Measurements from ENCODE around the gene TRMT61A. TPM values are rescaled to one million over a fixed set of nuclear protein-coding genes. Genes with fewer than 3 reads are reported as not detected.

TRMT61A gene
- total and polyA plus RNA-seq, 2 of the 13 experiments (the other 11 are each of a cell fraction or from before 2014, with no cell fraction given): 6.5 to 13.6 TPM

GRCh38 chr14:103546652-103547454 lies 17.9 kb downstream of the TRMT61A start (continued):
- TF ChIP-seq ZNF687 (CRISPR knock-in tag; IDR thresholded peaks at IDR 0.05): peak; percentile 74
- TF ChIP-seq ZNF850 (CRISPR knock-in tag; conservative IDR thresholded peaks at IDR 0.05): no peak
- TF ChIP-seq ZNF550 (CRISPR knock-in tag; IDR thresholded peaks at IDR 0.05; ENCODE audit: borderline replicate concordance): no peak
- TF ChIP-seq RFXAP (CRISPR knock-in tag; IDR thresholded peaks at IDR 0.05; ENCODE audit: borderline replicate concordance): peak; percentile 55; the same call in 1 of the 2 replicates
- no peak for TF ChIP-seq HCFC1 (IDR thresholded peaks at IDR 0.05; ENCODE audit: low read depth, low read length)
- TF ChIP-seq, protein P1, sequence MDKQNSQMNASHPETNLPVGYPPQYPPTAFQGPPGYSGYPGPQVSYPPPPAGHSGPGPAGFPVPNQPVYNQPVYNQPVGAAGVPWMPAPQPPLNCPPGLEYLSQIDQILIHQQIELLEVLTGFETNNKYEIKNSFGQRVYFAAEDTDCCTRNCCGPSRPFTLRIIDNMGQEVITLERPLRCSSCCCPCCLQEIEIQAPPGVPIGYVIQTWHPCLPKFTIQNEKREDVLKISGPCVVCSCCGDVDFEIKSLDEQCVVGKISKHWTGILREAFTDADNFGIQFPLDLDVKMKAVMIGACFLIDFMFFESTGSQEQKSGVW (CRISPR knock-in tag; IDR thresholded peaks at IDR 0.05; ENCODE audit: borderline replicate concordance): no peak
- no peak for TF ChIP-seq ZBTB46 (CRISPR knock-in tag; IDR thresholded peaks at IDR 0.05; ENCODE audit: borderline replicate concordance)
- TF ChIP-seq ZNF576 (CRISPR knock-in tag; IDR thresholded peaks at IDR 0.05): no peak
- TF ChIP-seq ZFP36 (IDR thresholded peaks at IDR 0.05; ENCODE audit: borderline replicate concordance, low read depth, low read length, partially characterized antibody): no peak
- no peak; the same call in 1 of the 2 replicates for TF ChIP-seq EED (CRISPR knock-in tag; IDR thresholded peaks at IDR 0.05)
- TF ChIP-seq MXI1 (IDR thresholded peaks at IDR 0.05; ENCODE audit: borderline replicate concordance, low read depth, low read length): peak; percentile 32; the same call in 1 of the 3 replicates
- peak; percentile 77; the same call in 1 of the 2 replicates for TF ChIP-seq ZNF572 (CRISPR knock-in tag; IDR thresholded peaks at IDR 0.05)
- no peak for TF ChIP-seq SNAI1 (CRISPR knock-in tag; IDR thresholded peaks at IDR 0.05; ENCODE audit: borderline replicate concordance)
- TF ChIP-seq GMEB2 (CRISPR knock-in tag; IDR thresholded peaks at IDR 0.05; ENCODE audit: low read depth): no peak
- 0 out of 2 replicates have a peak, but pooled peaks have one; percentile 38 for TF ChIP-seq ZBTB33 (CRISPR knock-in tag; IDR thresholded peaks at IDR 0.05)
- TF ChIP-seq ZNF264 (CRISPR knock-in tag; IDR thresholded peaks at IDR 0.05): 0 out of 2 replicates have a peak, but pooled peaks have one; percentile 37
- TF ChIP-seq DR1 (CRISPR knock-in tag; IDR thresholded peaks at IDR 0.05): no peak
